Mucosa of descending colon (tissue), 3 donors: ENCODE data around the gene TUBA1C. TPM values are rescaled to one million over a fixed set of nuclear protein-coding genes. Genes with fewer than 3 reads are reported as not detected.
"Not testable (repeated sequence)": the region's sequence is repeated elsewhere in the genome, so short reads cannot be mapped to it uniquely, and the experiment has no call there.

ENCODE experiments used
- ATAC-seq: fragments of 200-7000 bp; cut with Tn5 transposase; one replicate; pipeline ENCODE4 v1.9.1; 2020; ENCODE audit warnings: mild to moderate bottlenecking, moderate library complexity
- DNase-seq, 3 donors: peaks; one replicate each; pipeline ENCODE4 v3.0.0-alpha.2; 2020
- H3K36me3 ChIP-seq: fragments of 200-600 bp; one replicate; pipeline ENCODE4 v1.8.0; 2021; ENCODE audit warnings: low read depth, mild to moderate bottlenecking
- H3K4me1 ChIP-seq: fragments of 200-600 bp; one replicate; pipeline ENCODE4 v1.8.0; 2021; ENCODE audit warnings: low read depth, mild to moderate bottlenecking
- H3K4me3 ChIP-seq: fragments of 200-600 bp; one replicate; pipeline ENCODE4 v1.8.0; 2021; ENCODE audit warnings: mild to moderate bottlenecking
- H3K9me3 ChIP-seq: fragments of 200-600 bp; one replicate; pipeline ENCODE4 v1.8.0; 2021; ENCODE audit warnings: mild to moderate bottlenecking
- CTCF ChIP-seq: fragments of 200-600 bp; IDR thresholded peaks from one replicate; pipeline ENCODE4 v1.8.0; 2022; ENCODE audit warnings: antibody characterized with exemption, mild to moderate bottlenecking
- intact Hi-C, 2 donors: fragments of 100-400 bp; cut with DNase I in 1 of 2; cut with micrococcal nuclease in 1 of 2; formaldehyde crosslinking; loops; one replicate each; pipeline versions ENCODE4 v1.11.0 to v1.11.1; 2022; cut with DNase I, micrococcal nuclease
- total RNA-seq, 3 donors: library from RNA; stranded (reverse); fragmentation: NEBNext Ultra II Directional in 2 of 3; extraction: Animal tissue kit (Norgen Biotek cat#: 25700) in 2 of 3; gene quantifications; one replicate each; pipeline versions ENCODE4 v1.2.1 to v1.2.4, GENCODE V29; 2021 to 2023
- donor health status: DM: no; HTN: no; CAD: no; lungs with moderate emphysema.
- donor health status: DM: no; HTN: no; CAD: no.
- donor health status: DM: no; HTN: yes; CAD: no.

Gene TUBA1C
- total RNA-seq, 3 donors from 2014 or later: 128 to 260 (median 236) TPM

- TF ChIP-seq CTCF: no peak
- no peak for ATAC-seq
- intact Hi-C loops: no loop called here
- Histone ChIP-seq H3K4me3 (no peak overlapping the region), H3K9me3 (no peaks in the 10 kb centered on the region), H3K4me1 (no peaks in the 10 kb centered on the region), H3K36me3 (no peaks in the 10 kb centered on the region)
- no peak for DNase-seq
Observed at GRCh38 chr12:49244176-49244575, 20.7 kb upstream of the TUBA1C start.

- H3K4me3 ChIP-seq: no peak overlapping the region
- no peaks in the 10 kb centered on the region for H3K36me3 ChIP-seq
- intact Hi-C loops: no loop called here
- ATAC-seq (no peak), DNase-seq (no peak)
- H3K4me1 ChIP-seq: no peaks in the 10 kb centered on the region
- no peak for TF ChIP-seq CTCF
- H3K9me3 ChIP-seq: no peaks in the 10 kb centered on the region
Observed at GRCh38 chr12:49251357-49251756, 13.5 kb upstream of the TUBA1C start.

- intact Hi-C loops: no loop called here
Observed at GRCh38 chr12:49253033-49253623, 11.8 kb upstream of the TUBA1C start.

GRCh38 chr12:49255456-49255855 lies 9.4 kb upstream of the TUBA1C start:
- H3K4me3 ChIP-seq, H3K9me3 ChIP-seq, intact Hi-C loops, H3K4me1 ChIP-seq, H3K36me3 ChIP-seq, ATAC-seq, DNase-seq: not testable (repeated sequence)

More at GRCh38 chr12:49253033-49253623, 11.8 kb upstream of the TUBA1C start:
- no peak for TF ChIP-seq CTCF
- Histone ChIP-seq H3K36me3 (no peaks in the 10 kb centered on the region), H3K9me3 (no peaks in the 10 kb centered on the region), H3K4me1 (no peaks in the 10 kb centered on the region), H3K4me3 (no peak overlapping the region)
- DNase-seq: no peak
- no peak for ATAC-seq

GRCh38 chr12:49255857-49256637 lies 8.8 kb upstream of the TUBA1C start:
- ATAC-seq (no peak), DNase-seq (no peak)
- H3K36me3 ChIP-seq: no peaks in the 10 kb centered on the region
- no peaks in the 10 kb centered on the region for H3K4me1 ChIP-seq
- intact Hi-C loops: no loop called here
- no peak overlapping the region for H3K4me3 ChIP-seq
- H3K9me3 ChIP-seq: no peaks in the 10 kb centered on the region
- TF ChIP-seq CTCF: no peak

- H3K36me3 ChIP-seq, intact Hi-C loops, H3K4me3 ChIP-seq, H3K9me3 ChIP-seq, DNase-seq, ATAC-seq, H3K4me1 ChIP-seq: not testable (repeated sequence)
Observed at GRCh38 chr12:49257508-49258184, 7.2 kb upstream of the TUBA1C start.
